Stimulated activated CD8-positive, alpha-beta memory T cell treated with anti-CD3 and anti-CD28 coated beads, Interleukin-12 subunit alpha, Interleukin-12 subunit beta, amount 100 ng/mL, for 4 hours (primary cell): ENCODE measurements around the gene PARD6B.
"Not testable (repeated sequence)": the region's sequence is repeated elsewhere in the genome, so short reads cannot be mapped to it uniquely, and the experiment has no call there.

Experiments
- DNase-seq: peaks from one replicate; pipeline ENCODE4 v3.0.0-alpha.2; 2020; ENCODE audit warnings: low read depth

The PARD6B gene

GRCh38 chr20:50774515-50774914 lies 43.1 kb downstream of the PARD6B start:
- no peak for DNase-seq

DNA sequence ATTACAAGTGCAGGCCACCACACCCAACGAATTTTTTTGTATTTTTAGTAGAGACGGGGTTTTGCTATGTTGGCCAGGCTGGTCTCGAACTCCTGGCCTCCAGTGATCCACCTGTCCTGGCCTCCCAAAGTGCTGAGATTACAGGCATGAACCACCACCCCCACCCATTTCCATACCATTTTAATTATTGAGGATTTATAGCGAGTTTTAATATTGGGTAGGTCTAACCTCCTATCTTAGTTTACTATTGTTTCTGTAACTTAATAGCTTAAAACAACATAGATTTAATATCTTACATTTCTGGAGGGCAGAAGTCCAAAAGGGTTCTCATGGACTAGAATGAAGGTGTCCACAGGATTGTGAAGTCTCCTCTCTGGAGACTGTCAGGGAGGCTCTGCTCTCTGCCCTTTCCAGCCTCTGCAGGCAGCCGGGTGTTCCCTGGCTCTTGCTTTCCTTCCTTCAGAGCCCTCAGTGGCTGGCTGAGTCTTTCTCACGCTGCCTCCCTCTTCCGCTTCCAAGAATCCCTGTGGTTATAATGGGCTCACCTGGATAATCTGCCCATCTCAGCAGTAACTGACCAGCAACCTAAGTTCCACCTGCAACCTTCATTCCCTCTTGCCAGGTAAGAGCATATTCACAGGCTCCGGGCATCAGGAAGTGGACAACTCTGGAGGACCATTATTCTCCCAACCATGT lies 44.9 kb downstream of the PARD6B start:
- no peak for DNase-seq

- DNase-seq: no peak
Observed at GRCh38 chr20:50777373-50777772, 46.0 kb downstream of the PARD6B start.

- not testable (repeated sequence) for DNase-seq
Observed at GRCh38 chr20:50778994-50779393, 47.6 kb downstream of the PARD6B start.

GRCh38 chr20:50783390-50783789 lies 52.0 kb downstream of the PARD6B start:
- DNase-seq: no peak

GRCh38 chr20:50783903-50784302 lies 52.5 kb downstream of the PARD6B start:
- DNase-seq: no peak

DNA sequence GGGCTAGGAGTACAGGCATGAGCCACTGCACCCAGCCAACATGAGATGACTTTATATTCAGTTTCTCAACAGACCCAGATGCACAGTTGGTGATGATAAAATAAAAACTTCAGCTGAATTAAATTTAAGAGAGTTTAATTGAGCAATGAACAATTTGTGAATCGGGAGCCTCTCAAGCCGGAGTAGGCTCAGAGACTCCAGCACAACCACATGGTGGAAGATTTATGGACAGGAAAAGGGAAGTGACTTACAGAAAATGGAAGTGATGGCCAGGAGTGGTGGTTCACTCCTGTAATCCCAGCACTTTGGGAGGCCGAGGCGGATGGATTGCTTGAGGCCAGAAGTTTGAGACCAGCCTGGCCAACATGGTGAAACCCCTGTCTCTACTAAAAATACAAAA lies 53.1 kb downstream of the PARD6B start:
- no peak for DNase-seq

DNA sequence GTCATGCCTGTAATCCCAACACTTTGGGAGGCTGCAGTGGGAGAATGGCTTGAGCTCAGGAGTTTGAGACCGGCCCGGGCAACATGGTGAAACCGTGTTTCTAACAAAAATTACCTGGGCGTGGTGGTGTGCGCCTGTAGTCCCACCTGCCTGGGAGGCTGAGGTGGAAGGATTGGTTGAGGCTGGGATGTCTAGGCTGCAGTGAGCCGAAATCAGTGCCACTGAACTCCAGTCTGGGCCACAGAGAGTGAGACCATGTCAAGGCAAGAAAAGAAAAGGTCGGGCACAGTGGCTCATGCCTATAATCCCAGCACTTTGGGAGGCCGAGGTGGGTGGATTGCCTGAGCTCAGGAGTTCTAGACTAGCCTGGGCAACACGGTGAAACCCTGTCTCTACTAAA lies 55.3 kb downstream of the PARD6B start:
- DNase-seq: no peak

GRCh38 chr20:50787181-50787580 lies 55.8 kb downstream of the PARD6B start:
- DNase-seq: no peak

DNA sequence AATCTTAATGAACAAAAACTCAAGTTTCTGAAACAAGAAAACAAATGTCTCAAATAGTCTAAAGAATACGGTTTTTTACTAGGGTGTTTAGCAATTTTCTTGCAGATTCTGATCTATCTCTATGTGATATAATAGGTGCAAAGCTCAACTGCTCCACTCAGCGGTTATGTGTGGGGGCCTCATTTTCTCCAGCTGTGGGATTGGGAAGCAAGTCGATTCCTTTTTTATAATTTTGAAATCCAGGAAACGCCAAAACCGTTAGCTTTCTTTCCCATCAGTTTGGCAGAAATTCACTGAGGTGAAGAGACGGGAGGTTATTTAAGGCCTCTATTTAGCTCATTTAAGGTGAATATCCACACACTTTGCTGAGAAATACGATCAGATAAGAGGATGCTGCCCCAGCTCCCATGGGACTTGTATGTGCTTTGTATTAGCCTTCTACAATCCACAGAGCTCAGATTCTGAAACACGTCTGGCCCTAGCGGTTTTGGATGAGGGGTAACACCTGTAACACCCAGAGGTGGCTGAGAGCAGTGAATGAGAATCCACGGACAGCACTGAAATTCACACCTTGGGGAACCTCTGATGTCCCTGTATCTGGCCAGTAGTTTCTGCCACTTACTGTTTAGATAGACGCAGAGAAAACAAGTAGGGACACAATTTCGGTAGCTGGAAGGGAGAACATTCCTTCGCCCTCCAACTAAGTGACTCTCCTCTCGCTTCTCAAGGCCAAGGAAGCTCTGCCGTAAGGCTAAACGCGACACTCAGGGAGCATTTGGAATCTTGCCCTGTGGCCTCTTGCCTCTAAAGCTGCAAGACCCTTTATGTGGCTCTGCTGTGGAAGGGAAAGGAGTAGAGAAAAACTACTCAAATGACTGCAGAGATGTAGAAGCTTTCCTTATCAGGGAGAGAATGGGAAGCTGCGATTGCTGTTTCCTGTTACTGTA lies 56.9 kb downstream of the PARD6B start:
- DNase-seq: no peak

GRCh38 chr20:50789968-50790650 lies 58.7 kb downstream of the PARD6B start:
- DNase-seq: no peak

- peak; percentile 59 for DNase-seq
Observed at GRCh38 chr20:50790651-50791277, 59.4 kb downstream of the PARD6B start.

- DNase-seq: no peak
Observed at GRCh38 chr20:50792708-50793574, 61.6 kb downstream of the PARD6B start.

DNA sequence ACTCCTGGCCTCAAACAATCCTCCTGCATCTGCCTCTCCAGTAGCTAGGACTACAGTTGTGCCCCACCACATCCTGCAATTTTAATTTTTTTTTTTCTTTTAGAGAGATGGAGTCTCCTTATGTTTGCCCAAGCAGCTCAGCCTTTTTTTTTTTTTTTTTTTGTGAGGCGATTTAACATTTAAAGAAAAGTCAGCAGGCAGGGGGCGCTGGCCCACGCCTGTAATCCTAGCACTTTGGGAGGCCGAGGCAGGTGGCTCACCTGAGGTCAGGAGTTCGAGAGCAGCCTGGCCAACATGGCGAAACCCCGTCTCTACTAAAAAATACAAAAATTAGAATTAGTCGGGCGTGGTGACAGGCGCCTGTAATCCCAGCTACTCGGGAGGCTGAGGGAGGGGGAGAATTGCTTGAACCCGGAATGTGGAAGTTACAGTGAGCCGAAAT lies 62.2 kb downstream of the PARD6B start:
- DNase-seq: not testable (repeated sequence)

DNA sequence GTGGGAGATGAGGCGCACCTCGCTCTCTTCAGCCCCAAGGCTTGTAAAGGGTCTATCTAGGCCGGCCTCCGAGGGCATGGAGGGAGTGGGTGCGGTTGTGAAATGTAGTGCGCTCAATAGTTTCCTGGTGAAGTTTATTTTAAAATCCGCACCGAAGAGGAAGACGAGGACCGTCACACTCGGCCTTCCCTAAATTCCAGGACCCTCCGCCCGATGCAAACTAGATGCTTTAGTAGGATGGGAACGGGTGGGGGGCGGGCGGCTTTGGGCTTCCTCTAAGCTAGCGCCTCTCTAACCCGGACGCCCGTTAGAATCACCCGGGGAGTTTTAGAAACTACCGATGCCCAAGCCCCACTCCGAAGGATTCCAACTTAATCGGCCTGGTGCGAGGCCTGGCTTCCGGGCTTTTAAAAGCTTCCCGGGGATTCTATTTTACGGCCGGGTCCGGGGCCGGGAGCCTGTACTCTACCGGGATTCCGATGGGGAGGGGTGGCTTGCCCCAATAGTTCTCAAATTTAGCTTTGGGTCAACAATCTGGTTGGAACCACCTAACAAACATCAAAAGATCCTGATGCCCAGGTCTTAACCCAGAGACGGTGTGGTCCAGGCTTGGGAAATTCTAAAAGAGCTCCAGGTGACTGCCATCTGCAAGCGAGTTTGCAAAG lies 62.9 kb downstream of the PARD6B start:
- DNase-seq: no peak

GRCh38 chr20:50794846-50795634 lies 63.7 kb downstream of the PARD6B start, which contains the start of gene BCAS4:
TSS of gene BCAS4 (plus strand) at chr20:50795061. CDS start at chr20:50795084, 23 bp downstream.
- DNase-seq: peak; percentile 83

- no peak for DNase-seq
Observed at GRCh38 chr20:50797142-50797541, 65.8 kb downstream of the PARD6B start.

DNA sequence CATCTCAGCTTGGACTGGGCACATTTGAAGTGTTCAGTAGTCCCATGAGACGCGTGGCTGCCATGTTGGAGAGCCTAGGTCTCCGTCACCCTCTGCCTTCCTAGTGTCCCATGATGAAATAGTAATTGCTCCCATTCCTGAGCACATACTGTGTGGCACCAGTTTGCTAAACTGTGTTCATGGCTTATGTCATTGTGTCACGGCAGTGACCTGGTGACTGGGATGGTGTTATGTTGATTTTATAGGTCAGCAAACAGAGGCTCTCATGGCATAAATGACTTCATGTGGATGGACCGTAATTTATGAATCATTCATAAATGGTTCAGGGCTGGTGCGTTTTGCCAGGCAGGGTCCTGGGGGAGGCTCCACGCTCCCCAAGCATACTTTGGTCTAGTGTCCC lies 67.3 kb downstream of the PARD6B start:
- no peak for DNase-seq

DNA sequence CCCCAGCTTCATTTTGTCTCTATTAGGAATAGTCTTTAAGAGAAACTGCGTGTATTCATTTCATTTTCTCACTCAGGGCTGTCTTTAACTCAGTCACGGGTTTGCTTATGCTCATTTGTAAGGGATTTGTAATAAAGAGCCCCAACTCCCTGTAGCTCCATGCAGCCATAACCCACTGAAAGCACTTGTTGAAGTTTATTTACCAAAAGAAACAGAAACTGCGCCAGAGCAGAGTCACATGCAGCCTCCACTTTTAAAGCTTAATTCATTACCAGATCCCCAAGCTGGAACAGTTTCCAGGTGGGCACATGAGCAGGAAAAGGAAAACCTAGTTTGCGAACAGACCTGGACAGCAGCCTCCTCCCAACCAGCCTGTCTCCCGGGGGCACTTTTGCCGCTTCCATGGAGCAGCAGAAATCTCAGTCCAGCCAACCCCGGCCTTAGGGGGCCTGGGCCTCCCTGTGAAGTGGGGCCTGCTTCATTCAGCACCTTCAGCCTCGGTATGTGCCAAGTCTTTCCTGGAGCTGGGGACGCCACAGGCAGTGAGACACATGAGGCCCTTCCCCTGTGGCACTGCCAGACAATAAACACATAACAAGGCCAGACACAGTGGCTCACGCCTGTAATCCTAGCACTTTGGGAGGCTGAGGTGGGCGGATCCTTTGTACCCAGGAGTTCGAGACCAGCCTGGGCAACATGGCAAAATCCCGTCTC lies 68.0 kb downstream of the PARD6B start:
- DNase-seq: no peak
